Sigmoid colon (tissue), 7 donors: ENCODE results near the gene TRAPPC3L. TPM values are rescaled to one million over a fixed set of nuclear protein-coding genes. Genes with fewer than 3 reads are reported as not detected.

Source experiments
- DNase-seq: peaks from one replicate; pipeline ENCODE4 v3.0.0-alpha.2; 2019
- H3K27ac ChIP-seq, 4 donors: fragments of 200-600 bp; sonication (generic); one replicate each; pipeline ENCODE4 v1.5.1; 2016 to 2019; ENCODE audit warnings: mild to moderate bottlenecking in 1 of 4
- H3K27me3 ChIP-seq, 3 donors: fragments of 200-600 bp; sonication (generic); one replicate each; pipeline ENCODE4 v1.5.1; 2019; ENCODE audit warnings: mild to moderate bottlenecking in 1 of 3
- H3K36me3 ChIP-seq, 4 donors: fragments of 200-600 bp; sonication (generic); one replicate each; pipeline ENCODE4 v1.5.1; 2016 to 2019
- H3K4me1 ChIP-seq, 4 donors: fragments of 200-600 bp; sonication (generic); one replicate each; pipeline ENCODE4 v1.5.1; 2017 to 2019
- H3K4me3 ChIP-seq, 4 donors: fragments of 200-600 bp; sonication (generic); one replicate each; pipeline ENCODE4 v1.5.1; 2017 to 2019; ENCODE audit warnings: mild to moderate bottlenecking in 2 of 4, moderate library complexity in 1 of 4
- H3K9me3 ChIP-seq, 4 donors: fragments of 200-600 bp in 3 of 4; sonication (generic) in 3 of 4; one replicate each; pipeline versions ENCODE4 v1.5.1 to v1.6.1; 2013 to 2019
- CTCF ChIP-seq, 4 experiments: fragments of 450-650 bp in 3 of 4; fragments of 200-600 bp in 1 of 4; IDR thresholded peaks; one replicate each; pipeline ENCODE4 v1.5.1; 2016 to 2019; ENCODE audit warnings: antibody characterized with exemption in 4 of 4, mild to moderate bottlenecking in 3 of 4, moderate library complexity in 2 of 4
- EP300 ChIP-seq, 4 donors: sonication (generic); formaldehyde crosslinking; IDR thresholded peaks; one replicate each; pipeline ENCODE4 v1.6.1; 2017; ENCODE audit warnings: antibody characterized with exemption in 4 of 4
- POLR2A ChIP-seq, 2 donors: fragments of 450-650 bp; IDR thresholded peaks; one replicate each; pipeline ENCODE4 v1.6.1; 2016; ENCODE audit warnings: antibody characterized with exemption in 2 of 2, mild to moderate bottlenecking in 2 of 2, moderate library complexity in 2 of 2
- POLR2AphosphoS5 ChIP-seq, 4 donors: sonication (generic); formaldehyde crosslinking; IDR thresholded peaks; one replicate each; pipeline ENCODE4 v1.6.1; 2017; ENCODE audit warnings: antibody characterized with exemption in 4 of 4
- WGBS, 2 donors: extraction: QIAGEN DNeasy Blood & Tissue Kit; methylation state at CpG; one replicate each; pipeline ENCODE4 v1.1.7; 2013; 5-methylcytosine and 5-hydroxymethylcytosine counted together
- intact Hi-C: fragments of 100-400 bp; cut with DNase I; formaldehyde crosslinking; loops from one replicate; pipeline ENCODE4 v1.15.1; 2023
- polyA plus RNA-seq, 3 donors: library from polyadenylated mRNA; stranded (reverse); fragments of 200-250 nt; gene quantifications; one replicate each; pipeline ENCODE4 v1.2.3, GENCODE V29; 2013
- total RNA-seq, 4 donors: library from RNA; depleted of rRNA; stranded (reverse); fragments of >200 nt; gene quantifications; one replicate each; pipeline ENCODE4 v1.1.0, GENCODE V29; 2016
- donor health status: healthy with polysubstance abuse.
- donor health status: Bipolar disorder and iron deficiency.
- donor health status: healthy.

TRAPPC3L gene
- total and polyA plus RNA-seq, 7 donors = not detected

GRCh38 chr6:116528133-116528532 lies 17.4 kb downstream of the TRAPPC3L start:
- intact Hi-C loops = no loop called here
- 81 to 97% methylated on average over 1 of the region's 1 CpG for WGBS, 2 donors
- H3K27ac ChIP-seq = no peak overlapping the region

DNA sequence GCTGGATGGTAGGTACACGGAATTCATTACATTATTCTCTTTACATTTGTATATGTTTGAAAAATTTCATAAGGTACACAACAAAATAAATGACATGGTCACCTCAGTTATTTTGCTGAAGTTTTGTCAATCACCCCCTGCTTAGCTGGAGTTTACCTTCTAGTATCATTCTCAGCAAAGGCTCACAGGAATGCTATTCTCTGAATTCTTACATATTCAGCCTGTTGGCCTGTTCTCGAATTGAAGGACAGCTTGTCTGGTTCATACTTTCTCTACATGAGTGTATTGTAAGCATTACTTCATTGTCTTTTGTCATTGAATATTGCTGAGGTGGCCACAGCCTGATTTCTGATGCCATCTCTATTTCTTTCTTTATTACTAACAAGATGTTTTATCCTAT lies 21.2 kb downstream of the TRAPPC3L start:
- Histone ChIP-seq H3K4me3 (no peak overlapping the region), H3K9me3 (no peaks in the 10 kb centered on the region), H3K36me3 (no peaks in the 10 kb centered on the region), H3K27me3 (no peaks in the 10 kb centered on the region), H3K4me1 (no peaks in the 10 kb centered on the region), H3K27ac (no peak overlapping the region)
- WGBS, 2 donors = 87 to 89% methylated on average over 2 of the region's 2 CpGs
- no peak for DNase-seq
- intact Hi-C loops = no loop called here
- TF ChIP-seq POLR2AphosphoS5 (IDR thresholded peaks at IDR 0.05) = no peak
- TF ChIP-seq EP300 (IDR thresholded peaks at IDR 0.05) = no peak
- no peak for TF ChIP-seq CTCF (IDR thresholded peaks at IDR 0.05)
- no peak for TF ChIP-seq POLR2A (IDR thresholded peaks at IDR 0.05)

More at GRCh38 chr6:116528133-116528532, 17.4 kb downstream of the TRAPPC3L start:
- TF ChIP-seq CTCF (IDR thresholded peaks at IDR 0.05) = no peak
- no peak for TF ChIP-seq POLR2AphosphoS5 (IDR thresholded peaks at IDR 0.05)
- TF ChIP-seq EP300 (IDR thresholded peaks at IDR 0.05) = no peak
- H3K9me3 ChIP-seq = no peaks in the 10 kb centered on the region
- no peaks in the 10 kb centered on the region for H3K36me3 ChIP-seq
- H3K4me3 ChIP-seq = no peak overlapping the region
- H3K4me1 ChIP-seq = no peaks in the 10 kb centered on the region
- no peak for DNase-seq
- no peaks in the 10 kb centered on the region for H3K27me3 ChIP-seq

DNA sequence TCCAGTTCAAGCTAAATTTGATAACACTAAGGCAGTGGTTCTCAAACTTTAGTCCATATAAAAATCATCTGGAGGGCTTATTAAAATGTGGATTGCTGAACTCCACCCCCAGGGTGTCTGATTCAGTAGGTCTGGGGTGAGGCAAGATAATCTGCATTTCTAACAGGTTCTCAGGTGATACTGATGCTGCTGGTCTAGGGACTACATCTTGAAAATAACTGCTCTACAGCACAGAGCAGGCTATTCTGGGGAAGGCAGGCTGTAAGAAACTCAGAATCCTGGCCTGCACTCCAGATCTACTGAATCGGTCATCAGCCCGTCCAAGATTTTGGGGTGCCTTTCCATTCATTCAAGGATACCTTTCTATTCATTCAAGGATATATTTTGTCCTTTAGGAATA lies 22.6 kb downstream of the TRAPPC3L start:
- Histone ChIP-seq H3K27me3 (no peaks in the 10 kb centered on the region), H3K36me3 (no peaks in the 10 kb centered on the region), H3K27ac (no peak overlapping the region), H3K4me1 (no peaks in the 10 kb centered on the region), H3K9me3 (no peaks in the 10 kb centered on the region), H3K4me3 (no peak overlapping the region)
- 95 to 97% methylated on average over 2 of the region's 2 CpGs for WGBS, 2 donors
- no peak for DNase-seq
- intact Hi-C loops = no loop called here
- TF ChIP-seq EP300 (IDR thresholded peaks at IDR 0.05) (no peak), POLR2AphosphoS5 (IDR thresholded peaks at IDR 0.05) (no peak), POLR2A (IDR thresholded peaks at IDR 0.05) (no peak)

DNA sequence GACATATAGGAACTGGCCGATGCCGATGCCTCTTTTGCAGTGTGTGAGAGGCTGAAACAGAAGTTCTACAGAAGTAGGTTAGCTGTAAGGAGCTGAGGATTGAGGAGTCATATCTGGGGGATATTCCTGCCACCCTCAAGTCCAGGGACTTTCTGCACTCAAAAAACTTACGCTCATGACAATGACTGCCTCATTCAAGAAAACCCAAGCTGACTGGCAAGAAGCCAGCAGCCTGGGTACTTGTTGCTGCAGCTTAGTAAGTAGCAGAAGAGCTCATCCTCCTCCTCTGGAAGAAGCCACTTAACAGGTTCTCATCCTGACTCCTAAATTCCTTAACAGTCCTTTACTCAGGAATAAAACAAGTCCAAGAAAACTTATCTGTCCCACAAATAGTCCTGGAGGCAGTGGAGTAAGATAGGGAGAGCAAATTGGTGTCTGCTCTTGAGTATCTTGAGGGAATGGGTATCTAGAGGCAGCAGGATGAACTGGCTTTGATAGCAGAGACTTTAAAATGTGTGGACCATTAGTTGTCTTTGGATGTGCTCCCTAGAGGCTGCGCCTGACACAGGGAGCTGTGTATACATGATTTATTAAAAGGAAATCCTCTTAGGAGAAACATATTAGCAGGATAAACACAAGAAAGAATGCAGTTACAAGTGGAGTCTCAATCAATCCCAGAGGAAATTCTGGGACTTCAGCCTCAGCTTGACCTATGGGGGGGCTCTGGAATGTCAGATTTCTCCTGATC lies 26.7 kb downstream of the TRAPPC3L start:
- no peaks in the 10 kb centered on the region for H3K27me3 ChIP-seq
- H3K4me3 ChIP-seq = no peak overlapping the region
- intact Hi-C loops = no loop called here
- H3K4me1 ChIP-seq = peaks cover 0 to 6% (median 2%) of the 10 kb centered on the region in 4 donors
- no peak for DNase-seq
- H3K27ac ChIP-seq = no peak overlapping the region
- 83 to 90% methylated on average over 4 of the region's 4 CpGs for WGBS, 2 donors
- H3K36me3 ChIP-seq = peaks cover 0 to 6% (median 0%) of the 10 kb centered on the region in 4 donors
- no peaks in the 10 kb centered on the region for H3K9me3 ChIP-seq
- TF ChIP-seq POLR2A (IDR thresholded peaks at IDR 0.05) = no peak

GRCh38 chr6:116515141-116515540 lies 30.3 kb downstream of the TRAPPC3L start:
- no peaks in the 10 kb centered on the region for H3K9me3 ChIP-seq
- H3K4me3 ChIP-seq = no peak overlapping the region
- DNase-seq = no peak
- peaks cover 0 to 19% (median 7%) of the 10 kb centered on the region in 4 donors for H3K4me1 ChIP-seq
- intact Hi-C loops = no loop called here
- H3K27ac ChIP-seq = no peak overlapping the region
- TF ChIP-seq POLR2AphosphoS5 (IDR thresholded peaks at IDR 0.05) (no peak), EP300 (IDR thresholded peaks at IDR 0.05) (no peak), CTCF (IDR thresholded peaks at IDR 0.05) (no peak), POLR2A (IDR thresholded peaks at IDR 0.05) (no peak)
- no peaks in the 10 kb centered on the region for H3K27me3 ChIP-seq
- H3K36me3 ChIP-seq = peaks cover 0 to 6% (median 0%) of the 10 kb centered on the region in 4 donors
